ENCODE data around the gene MLXIP. TPM values are rescaled to one million over a fixed set of nuclear protein-coding genes. Genes with fewer than 3 reads are reported as not detected.

The MLXIP gene
- total and polyA plus RNA-seq, 2 of the 13 experiments (the other 11 are each of a cell fraction or from before 2014, with no cell fraction given) = 5.3 to 6.7 TPM

- TF ChIP-seq GLMP (CRISPR knock-in tag; IDR thresholded peaks at IDR 0.05; ENCODE audit: borderline replicate concordance) (no peak), ATM (IDR thresholded peaks at IDR 0.05; ENCODE audit: borderline replicate concordance) (peak; percentile 8; the same call in 1 of the 2 replicates), ARNTL (CRISPR knock-in tag; IDR thresholded peaks at IDR 0.05) (no peak), ZNF33A (CRISPR knock-in tag; IDR thresholded peaks at IDR 0.05; ENCODE audit: borderline replicate concordance) (no peak), HNRNPL (IDR thresholded peaks at IDR 0.05; ENCODE audit: low read depth, low read length) (0 out of 2 replicates have a peak, but pooled peaks have one; percentile 57), KLF11 (CRISPR knock-in tag; IDR thresholded peaks at IDR 0.05) (no peak)
These were observed 14.7 kb downstream of the MLXIP start (continued) for GRCh38 chr12:122093098-122093883.

- H3K4me2 ChIP-seq (ENCODE audit: low read depth, low read length) = no peak overlapping the region
- H3K79me2 ChIP-seq (ENCODE audit: insufficient read depth, low read length) = peaks cover 28% of the 10 kb centered on the region
- DNase-seq (ENCODE audit: low spot score) (no peak), FAIRE-seq (no peak), ATAC-seq (no peak)
- no peak overlapping the region for H3K4me3 ChIP-seq (replicated peaks in 1 of 3; ENCODE audit: insufficient read depth in 1 of 3, low read depth in 2 of 3, low read length in 3 of 3)
- H3K9me3 ChIP-seq (ENCODE audit: low read length) = no peaks in the 10 kb centered on the region
- peaks cover 56% of the 10 kb centered on the region for H3K4me1 ChIP-seq (ENCODE audit: insufficient read depth, low read length)
- BruUV-seq (replicated peaks) = no TSS peak
- H3K27ac ChIP-seq (ENCODE audit: extremely low read length, insufficient read depth, low read length) = no peak overlapping the region
- H3K9ac ChIP-seq (ENCODE audit: insufficient read depth, low read depth, low read length) = no peak overlapping the region
- no peak overlapping the region for H2AFZ ChIP-seq (ENCODE audit: low read length)
- CTCF ChIA-PET (ENCODE audit: low intra/inter-chr PET ratio, low total read pairs) = no interaction called here
- no peaks in the 10 kb centered on the region for H3K27me3 ChIP-seq (ENCODE audit: control insufficient read depth in 1 of 2, insufficient read depth in 2 of 2, low read length in 2 of 2)
- WGBS (ENCODE audit: low lambda C conversion rate) = over 99% methylated on average over 5 of the region's 5 CpGs
- POLR2A ChIA-PET = no interaction called here
- intact Hi-C loops (cut with micrococcal nuclease; ENCODE audit: unreplicated experiment) (no loop called here), in situ Hi-C loops (cut with HindIII; ENCODE audit: extremely low pct_ligation_motif_present, low pct_unique_long_range_greater_than_20kb) (no loop called here)
- no peaks in the 10 kb centered on the region; a peak in 1 of 5 replicates for H3K36me3 ChIP-seq (replicated peaks in 1 of 2; ENCODE audit: control insufficient read depth in 1 of 2, insufficient read depth in 2 of 2, low read length in 2 of 2)
- H4K20me1 ChIP-seq (ENCODE audit: insufficient read depth, low read length) = peaks cover 24% of the 10 kb centered on the region; the same call in 1 of the 2 replicates
- TF ChIP-seq ARNT (IDR thresholded peaks at IDR 0.05) = no peak
- no peak for TF ChIP-seq RORA (CRISPR knock-in tag; IDR thresholded peaks at IDR 0.05)
- TF ChIP-seq HIVEP1 (CRISPR knock-in tag; IDR thresholded peaks at IDR 0.05) = no peak
- TF ChIP-seq ZBTB20 (CRISPR knock-in tag; IDR thresholded peaks at IDR 0.05; ENCODE audit: borderline replicate concordance, low read depth) = no peak
- TF ChIP-seq, protein P1, sequence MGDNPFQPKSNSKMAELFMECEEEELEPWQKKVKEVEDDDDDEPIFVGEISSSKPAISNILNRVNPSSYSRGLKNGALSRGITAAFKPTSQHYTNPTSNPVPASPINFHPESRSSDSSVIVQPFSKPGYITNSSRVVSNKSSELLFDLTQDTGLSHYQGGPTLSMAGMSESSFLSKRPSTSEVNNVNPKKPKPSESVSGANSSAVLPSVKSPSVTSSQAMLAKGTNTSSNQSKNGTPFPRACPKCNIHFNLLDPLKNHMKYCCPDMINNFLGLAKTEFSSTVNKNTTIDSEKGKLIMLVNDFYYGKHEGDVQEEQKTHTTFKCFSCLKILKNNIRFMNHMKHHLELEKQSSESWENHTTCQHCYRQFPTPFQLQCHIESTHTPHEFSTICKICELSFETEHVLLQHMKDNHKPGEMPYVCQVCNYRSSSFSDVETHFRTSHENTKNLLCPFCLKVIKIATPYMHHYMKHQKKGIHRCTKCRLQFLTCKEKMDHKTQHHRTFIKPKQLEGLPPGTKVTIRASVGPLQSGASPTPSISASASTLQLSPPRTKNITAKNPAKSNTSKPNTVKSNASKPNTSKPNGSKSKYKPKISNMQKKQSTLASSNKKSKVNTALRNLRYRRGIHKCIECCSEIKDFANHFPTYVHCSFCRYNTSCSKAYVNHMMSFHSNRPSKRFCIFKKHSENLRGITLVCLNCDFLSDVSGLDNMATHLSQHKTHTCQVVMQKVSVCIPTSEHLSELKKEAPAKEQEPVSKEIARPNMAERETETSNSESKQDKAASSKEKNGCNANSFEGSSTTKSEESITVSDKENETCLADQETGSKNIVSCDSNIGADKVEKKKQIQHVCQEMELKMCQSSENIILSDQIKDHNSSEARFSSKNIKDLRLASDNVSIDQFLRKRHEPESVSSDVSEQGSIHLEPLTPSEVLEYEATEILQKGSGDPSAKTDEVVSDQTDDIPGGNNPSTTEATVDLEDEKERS (CRISPR knock-in tag; IDR thresholded peaks at IDR 0.05) = no peak
- TF ChIP-seq SUZ12 (IDR thresholded peaks at IDR 0.05; ENCODE audit: low read depth, low read length) = no peak
- no peak for TF ChIP-seq ZFP1 (CRISPR knock-in tag; IDR thresholded peaks at IDR 0.05)
- no peak for TF ChIP-seq NFYC (CRISPR knock-in tag; IDR thresholded peaks at IDR 0.05)
- TF ChIP-seq ZNF570 (CRISPR knock-in tag; IDR thresholded peaks at IDR 0.05; ENCODE audit: borderline replicate concordance) = no peak
- TF ChIP-seq, protein P2, sequence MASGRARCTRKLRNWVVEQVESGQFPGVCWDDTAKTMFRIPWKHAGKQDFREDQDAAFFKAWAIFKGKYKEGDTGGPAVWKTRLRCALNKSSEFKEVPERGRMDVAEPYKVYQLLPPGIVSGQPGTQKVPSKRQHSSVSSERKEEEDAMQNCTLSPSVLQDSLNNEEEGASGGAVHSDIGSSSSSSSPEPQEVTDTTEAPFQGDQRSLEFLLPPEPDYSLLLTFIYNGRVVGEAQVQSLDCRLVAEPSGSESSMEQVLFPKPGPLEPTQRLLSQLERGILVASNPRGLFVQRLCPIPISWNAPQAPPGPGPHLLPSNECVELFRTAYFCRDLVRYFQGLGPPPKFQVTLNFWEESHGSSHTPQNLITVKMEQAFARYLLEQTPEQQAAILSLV (CRISPR knock-in tag; IDR thresholded peaks at IDR 0.05; ENCODE audit: borderline replicate concordance) = no peak
- TF ChIP-seq EEA1 (CRISPR knock-in tag; IDR thresholded peaks at IDR 0.05; ENCODE audit: borderline replicate concordance) = 0 out of 2 replicates have a peak, but pooled peaks have one; percentile 41
- TF ChIP-seq PHF20 (CRISPR knock-in tag; IDR thresholded peaks at IDR 0.05) = no peak
- TF ChIP-seq BORCS8-MEF2B (CRISPR knock-in tag; IDR thresholded peaks at IDR 0.05) = no peak
These were observed 15.7 kb downstream of the MLXIP start for GRCh38 chr12:122094137-122094734.
